Measurements from ENCODE around the gene NLGN3.

NLGN3 gene

DNA sequence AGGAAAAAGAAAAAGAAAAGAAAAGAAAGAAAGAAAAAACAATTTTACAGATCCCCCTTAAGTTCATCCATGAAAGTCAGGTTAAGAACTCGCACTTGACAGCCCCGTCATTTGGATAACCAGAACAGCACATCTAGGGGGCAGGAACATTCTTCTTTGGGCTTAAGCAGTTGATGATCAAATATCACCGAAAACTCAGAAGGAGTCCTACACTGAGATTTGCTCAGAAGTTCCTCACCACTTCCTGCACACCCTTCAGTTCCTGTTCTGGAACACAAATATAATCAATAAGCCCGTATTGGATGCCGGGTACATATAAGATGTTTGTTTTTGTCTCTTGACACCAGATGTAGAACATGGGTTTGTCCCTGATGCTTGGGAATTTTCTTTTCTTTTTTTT is 14.7 kb downstream of the NLGN3 start:
- Histone ChIP-seq H3K36me3 (no peaks in the 10 kb centered on the region), H3K9me3 (ENCODE audit: severe bottlenecking) (no peaks in the 10 kb centered on the region), H3K4me3 (ENCODE audit: low read depth, low read length) (no peak overlapping the region), H3K27me3 (ENCODE audit: insufficient read depth, low read depth, severe bottlenecking) (peaks cover 7% of the 10 kb centered on the region), H3K27ac (no peak overlapping the region)
- DNase-seq: no peak
- TF ChIP-seq, protein P1, sequence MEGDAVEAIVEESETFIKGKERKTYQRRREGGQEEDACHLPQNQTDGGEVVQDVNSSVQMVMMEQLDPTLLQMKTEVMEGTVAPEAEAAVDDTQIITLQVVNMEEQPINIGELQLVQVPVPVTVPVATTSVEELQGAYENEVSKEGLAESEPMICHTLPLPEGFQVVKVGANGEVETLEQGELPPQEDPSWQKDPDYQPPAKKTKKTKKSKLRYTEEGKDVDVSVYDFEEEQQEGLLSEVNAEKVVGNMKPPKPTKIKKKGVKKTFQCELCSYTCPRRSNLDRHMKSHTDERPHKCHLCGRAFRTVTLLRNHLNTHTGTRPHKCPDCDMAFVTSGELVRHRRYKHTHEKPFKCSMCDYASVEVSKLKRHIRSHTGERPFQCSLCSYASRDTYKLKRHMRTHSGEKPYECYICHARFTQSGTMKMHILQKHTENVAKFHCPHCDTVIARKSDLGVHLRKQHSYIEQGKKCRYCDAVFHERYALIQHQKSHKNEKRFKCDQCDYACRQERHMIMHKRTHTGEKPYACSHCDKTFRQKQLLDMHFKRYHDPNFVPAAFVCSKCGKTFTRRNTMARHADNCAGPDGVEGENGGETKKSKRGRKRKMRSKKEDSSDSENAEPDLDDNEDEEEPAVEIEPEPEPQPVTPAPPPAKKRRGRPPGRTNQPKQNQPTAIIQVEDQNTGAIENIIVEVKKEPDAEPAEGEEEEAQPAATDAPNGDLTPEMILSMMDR (IDR thresholded peaks at IDR 0.05; ENCODE audit: low read depth, low read length): no peak

DNA sequence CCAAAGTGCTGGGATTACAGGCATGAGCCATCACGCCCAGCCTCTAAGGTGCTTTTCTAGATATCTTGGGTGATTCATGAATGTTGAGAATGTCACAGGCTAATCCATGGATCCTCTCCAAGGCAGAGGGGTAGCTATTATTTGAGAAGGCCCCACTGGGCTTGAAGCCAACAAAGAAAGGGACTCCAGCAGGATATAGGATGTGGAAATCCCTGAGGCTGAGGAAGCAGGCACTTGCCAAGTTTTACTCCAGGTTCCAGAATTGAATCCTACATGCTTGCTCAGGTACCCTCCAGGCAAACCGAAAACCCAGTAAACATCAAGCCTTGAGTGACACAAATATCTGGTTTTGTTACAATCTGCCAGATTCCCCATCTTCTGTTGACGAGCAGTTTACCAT is 15.8 kb downstream of the NLGN3 start:
- TF ChIP-seq, protein P1 (IDR thresholded peaks at IDR 0.05; ENCODE audit: low read depth, low read length): no peak
- Histone ChIP-seq H3K27me3 (ENCODE audit: insufficient read depth, low read depth, severe bottlenecking) (peaks cover 9% of the 10 kb centered on the region), H3K36me3 (no peaks in the 10 kb centered on the region), H3K9me3 (ENCODE audit: severe bottlenecking) (no peaks in the 10 kb centered on the region), H3K4me3 (ENCODE audit: low read depth, low read length) (no peak overlapping the region), H3K27ac (no peak overlapping the region)
- no peak for DNase-seq

DNA sequence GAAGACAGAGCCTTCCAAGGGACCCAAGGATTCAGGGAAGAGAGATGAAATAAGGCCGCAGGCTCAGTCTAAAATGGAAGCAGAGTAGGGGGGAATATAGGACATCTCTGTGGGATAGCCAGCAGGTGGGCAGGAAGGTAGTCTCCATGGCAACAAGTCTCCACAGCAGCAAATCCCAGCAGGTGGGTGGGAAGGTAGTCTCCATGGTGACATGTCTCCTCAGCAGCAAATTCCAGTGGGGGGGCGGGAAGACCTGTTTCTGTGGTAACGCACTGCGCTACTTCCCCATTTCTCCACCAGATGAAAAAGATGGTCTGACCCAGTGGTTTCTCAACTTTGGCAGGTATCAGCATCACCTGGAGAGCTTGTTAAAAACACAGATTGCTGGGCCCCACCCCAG is 18.3 kb downstream of the NLGN3 start:
- no peak overlapping the region for H3K27ac ChIP-seq

DNA sequence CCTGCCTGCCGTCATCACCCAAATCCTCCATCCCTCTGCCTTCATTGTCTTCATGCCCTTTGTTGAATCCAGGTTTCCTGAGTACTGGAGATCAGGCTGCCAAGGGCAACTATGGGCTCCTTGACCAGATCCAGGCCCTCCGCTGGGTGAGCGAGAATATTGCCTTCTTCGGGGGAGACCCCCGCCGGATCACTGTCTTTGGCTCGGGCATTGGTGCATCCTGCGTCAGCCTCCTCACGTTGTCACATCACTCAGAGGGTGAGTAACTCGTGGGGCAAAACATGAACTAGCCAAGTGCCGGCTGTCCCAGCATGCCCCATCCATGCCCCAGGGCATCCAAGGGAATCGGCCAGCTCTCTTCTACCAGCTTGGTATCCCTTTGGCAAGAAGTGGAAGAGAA is 19.4 kb downstream of the NLGN3 start:
- Histone ChIP-seq H3K4me3 (ENCODE audit: low read depth, low read length) (no peak overlapping the region), H3K27me3 (ENCODE audit: insufficient read depth, low read depth, severe bottlenecking) (peaks cover 2% of the 10 kb centered on the region), H3K36me3 (no peaks in the 10 kb centered on the region), H3K27ac (no peak overlapping the region), H3K9me3 (ENCODE audit: severe bottlenecking) (no peaks in the 10 kb centered on the region)
- no peak for DNase-seq
- TF ChIP-seq, protein P1 (IDR thresholded peaks at IDR 0.05; ENCODE audit: low read depth, low read length): no peak

More for the DNA sequence above, 18.3 kb downstream of the NLGN3 start:
- peaks cover 8% of the 10 kb centered on the region for H3K27me3 ChIP-seq (ENCODE audit: insufficient read depth, low read depth, severe bottlenecking)
- TF ChIP-seq, protein P1 (IDR thresholded peaks at IDR 0.05; ENCODE audit: low read depth, low read length): no peak
- H3K36me3 ChIP-seq: no peaks in the 10 kb centered on the region
- H3K9me3 ChIP-seq (ENCODE audit: severe bottlenecking): no peaks in the 10 kb centered on the region
- H3K4me3 ChIP-seq (ENCODE audit: low read depth, low read length): no peak overlapping the region
- no peak for DNase-seq

DNA sequence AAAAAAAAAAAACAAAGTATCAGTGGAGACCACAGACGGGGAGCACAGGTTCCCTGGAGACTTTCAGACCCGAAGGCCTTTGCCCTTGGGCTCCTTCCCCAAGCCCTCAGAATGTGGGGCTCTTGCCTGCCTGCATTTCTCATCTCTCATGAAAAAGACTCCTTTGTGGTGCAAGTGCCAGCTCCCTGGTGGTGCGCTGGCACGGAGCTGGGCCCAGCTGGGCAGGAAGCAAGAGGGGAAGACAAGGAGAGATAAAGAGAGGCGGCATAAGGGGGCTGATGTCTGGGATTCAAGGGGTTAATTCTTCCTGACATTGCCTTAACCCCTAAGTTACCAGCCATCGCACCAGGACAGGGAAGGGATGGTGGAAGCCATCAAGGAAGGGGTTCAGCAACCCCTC is 21.8 kb downstream of the NLGN3 start:
- TF ChIP-seq, protein P1 (IDR thresholded peaks at IDR 0.05; ENCODE audit: low read depth, low read length): no peak
- peaks cover 2% of the 10 kb centered on the region for H3K27me3 ChIP-seq (ENCODE audit: insufficient read depth, low read depth, severe bottlenecking)
- H3K4me3 ChIP-seq (ENCODE audit: low read depth, low read length): no peak overlapping the region
- no peak for DNase-seq
- no peaks in the 10 kb centered on the region for H3K9me3 ChIP-seq (ENCODE audit: severe bottlenecking)
- H3K27ac ChIP-seq: no peak overlapping the region
- H3K36me3 ChIP-seq: no peaks in the 10 kb centered on the region

DNA sequence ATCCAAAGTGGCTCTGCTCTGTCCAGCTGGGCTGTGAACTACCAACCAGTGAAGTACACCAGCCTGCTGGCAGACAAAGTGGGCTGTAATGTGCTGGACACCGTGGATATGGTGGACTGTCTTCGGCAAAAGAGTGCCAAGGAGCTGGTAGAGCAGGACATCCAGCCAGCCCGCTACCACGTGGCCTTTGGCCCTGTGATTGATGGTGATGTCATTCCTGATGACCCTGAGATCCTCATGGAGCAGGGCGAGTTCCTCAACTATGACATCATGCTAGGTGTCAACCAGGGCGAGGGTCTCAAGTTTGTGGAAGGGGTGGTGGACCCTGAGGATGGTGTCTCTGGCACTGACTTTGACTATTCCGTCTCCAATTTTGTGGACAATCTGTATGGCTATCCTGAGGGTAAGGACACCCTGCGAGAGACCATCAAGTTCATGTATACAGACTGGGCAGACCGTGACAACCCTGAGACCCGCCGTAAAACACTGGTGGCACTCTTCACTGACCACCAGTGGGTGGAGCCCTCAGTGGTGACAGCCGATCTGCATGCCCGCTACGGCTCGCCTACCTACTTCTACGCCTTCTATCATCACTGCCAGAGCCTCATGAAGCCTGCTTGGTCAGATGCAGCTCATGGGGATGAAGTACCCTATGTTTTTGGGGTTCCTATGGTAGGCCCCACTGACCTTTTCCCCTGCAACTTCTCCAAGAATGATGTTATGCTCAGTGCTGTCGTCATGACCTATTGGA is 22.6 kb downstream of the NLGN3 start:
- TF ChIP-seq, protein P1 (IDR thresholded peaks at IDR 0.05; ENCODE audit: low read depth, low read length): no peak
- Histone ChIP-seq H3K27ac (no peak overlapping the region), H3K36me3 (no peaks in the 10 kb centered on the region), H3K4me3 (ENCODE audit: low read depth, low read length) (no peak overlapping the region), H3K9me3 (ENCODE audit: severe bottlenecking) (no peaks in the 10 kb centered on the region), H3K27me3 (ENCODE audit: insufficient read depth, low read depth, severe bottlenecking) (peaks cover 2% of the 10 kb centered on the region)
- DNase-seq: no peak
